Myocyte (in vitro differentiated cells): Measurements from ENCODE around the gene NUBPL. TPM values are rescaled to one million over a fixed set of nuclear protein-coding genes. Genes with fewer than 3 reads are reported as not detected.
"Not testable (repeated sequence)": the region's sequence is repeated elsewhere in the genome, so short reads cannot be mapped to it uniquely, and the experiment has no call there.

Experiments used
- DNase-seq: peaks from one replicate; pipeline ENCODE4 v3.0.0-alpha.2; 2012; ENCODE audit warnings: low read depth
- total RNA-seq: library from RNA; depleted of rRNA; stranded (reverse); fragments of >200 nt; gene quantifications from 2 replicates; pipeline ENCODE4 v1.2.3, GENCODE V29; 2014

NUBPL gene
- total RNA-seq, 1 donor from 2014 or later = 9.3 TPM

GRCh38 chr14:31726337-31726736, 165.1 kb downstream of the NUBPL start:
- peak; percentile 12 for DNase-seq

GRCh38 chr14:31727797-31728196, 166.6 kb downstream of the NUBPL start:
- no peak for DNase-seq

GRCh38 chr14:31740688-31741087, 179.5 kb downstream of the NUBPL start:
- no peak for DNase-seq

- no peak for DNase-seq
These were observed 184.5 kb downstream of the NUBPL start for GRCh38 chr14:31745741-31746140.

- DNase-seq = no peak
These were observed 185.1 kb downstream of the NUBPL start for GRCh38 chr14:31746326-31746725.

- no peak for DNase-seq
These were observed 188.1 kb downstream of the NUBPL start for GRCh38 chr14:31749275-31749674.

GRCh38 chr14:31751047-31751446, 189.8 kb downstream of the NUBPL start:
- not testable (repeated sequence) for DNase-seq

GRCh38 chr14:31752867-31753661, 191.9 kb downstream of the NUBPL start:
- no peak for DNase-seq

- no peak for DNase-seq
These were observed 197.7 kb downstream of the NUBPL start for GRCh38 chr14:31758941-31759340.

GRCh38 chr14:31760277-31760676, 199.1 kb downstream of the NUBPL start:
- no peak for DNase-seq

- no peak for DNase-seq
These were observed 200.1 kb downstream of the NUBPL start for GRCh38 chr14:31761325-31761724.

- no peak for DNase-seq
These were observed 201.8 kb downstream of the NUBPL start for GRCh38 chr14:31763041-31763440.

- DNase-seq = no peak
These were observed 205.2 kb downstream of the NUBPL start for GRCh38 chr14:31766315-31766892.

GRCh38 chr14:31768355-31768754, 207.2 kb downstream of the NUBPL start:
- no peak for DNase-seq

GRCh38 chr14:31770271-31770670, 209.1 kb downstream of the NUBPL start:
- DNase-seq = no peak

- no peak for DNase-seq
These were observed 213.4 kb downstream of the NUBPL start for GRCh38 chr14:31774567-31774966.

- DNase-seq = no peak
These were observed 216.1 kb downstream of the NUBPL start for GRCh38 chr14:31777312-31777711.

- no peak for DNase-seq
These were observed 220.4 kb downstream of the NUBPL start for GRCh38 chr14:31781578-31781977.

GRCh38 chr14:31785574-31785973, 224.4 kb downstream of the NUBPL start:
- DNase-seq = no peak

GRCh38 chr14:31787377-31787776, 226.2 kb downstream of the NUBPL start:
- DNase-seq = no peak

GRCh38 chr14:31788340-31788739, 227.1 kb downstream of the NUBPL start:
- no peak for DNase-seq

- no peak for DNase-seq
These were observed 231.5 kb downstream of the NUBPL start for GRCh38 chr14:31792726-31793125.

- not testable (repeated sequence) for DNase-seq
These were observed 236.7 kb downstream of the NUBPL start for GRCh38 chr14:31797946-31798345.
